ENCODE data around the gene TP73. TPM values are rescaled to one million over a fixed set of nuclear protein-coding genes. Genes with fewer than 3 reads are reported as not detected.

TP73 gene
- total RNA-seq, 4 donors from 2014 or later: 4.9 to 8.8 (median 7.0) TPM

- Histone ChIP-seq H3K4me3 (no peak overlapping the region), H3K4me1 (no peaks in the 10 kb centered on the region), H3K27ac (no peak overlapping the region), H3K9me3 (no peaks in the 10 kb centered on the region), H3K36me3 (peaks cover 0 to 17% (median 0%) of the 10 kb centered on the region in 3 donors), H3K27me3 (peaks cover 0 to 63% (median 0%) of the 10 kb centered on the region in 4 donors)
- intact Hi-C loops (cut with DNase I): no loop called here
- TF ChIP-seq, protein P1, sequence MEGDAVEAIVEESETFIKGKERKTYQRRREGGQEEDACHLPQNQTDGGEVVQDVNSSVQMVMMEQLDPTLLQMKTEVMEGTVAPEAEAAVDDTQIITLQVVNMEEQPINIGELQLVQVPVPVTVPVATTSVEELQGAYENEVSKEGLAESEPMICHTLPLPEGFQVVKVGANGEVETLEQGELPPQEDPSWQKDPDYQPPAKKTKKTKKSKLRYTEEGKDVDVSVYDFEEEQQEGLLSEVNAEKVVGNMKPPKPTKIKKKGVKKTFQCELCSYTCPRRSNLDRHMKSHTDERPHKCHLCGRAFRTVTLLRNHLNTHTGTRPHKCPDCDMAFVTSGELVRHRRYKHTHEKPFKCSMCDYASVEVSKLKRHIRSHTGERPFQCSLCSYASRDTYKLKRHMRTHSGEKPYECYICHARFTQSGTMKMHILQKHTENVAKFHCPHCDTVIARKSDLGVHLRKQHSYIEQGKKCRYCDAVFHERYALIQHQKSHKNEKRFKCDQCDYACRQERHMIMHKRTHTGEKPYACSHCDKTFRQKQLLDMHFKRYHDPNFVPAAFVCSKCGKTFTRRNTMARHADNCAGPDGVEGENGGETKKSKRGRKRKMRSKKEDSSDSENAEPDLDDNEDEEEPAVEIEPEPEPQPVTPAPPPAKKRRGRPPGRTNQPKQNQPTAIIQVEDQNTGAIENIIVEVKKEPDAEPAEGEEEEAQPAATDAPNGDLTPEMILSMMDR (IDR thresholded peaks at IDR 0.05): no peak
- TF ChIP-seq POLR2A (IDR thresholded peaks at IDR 0.05): no peak
- WGBS, 2 donors: 80% methylated on average over 1 of the region's 25 CpGs
- DNase-seq: no peak
Observed at GRCh38 chr1:3730543-3731247, 78.4 kb downstream of the TP73 start.

DNA sequence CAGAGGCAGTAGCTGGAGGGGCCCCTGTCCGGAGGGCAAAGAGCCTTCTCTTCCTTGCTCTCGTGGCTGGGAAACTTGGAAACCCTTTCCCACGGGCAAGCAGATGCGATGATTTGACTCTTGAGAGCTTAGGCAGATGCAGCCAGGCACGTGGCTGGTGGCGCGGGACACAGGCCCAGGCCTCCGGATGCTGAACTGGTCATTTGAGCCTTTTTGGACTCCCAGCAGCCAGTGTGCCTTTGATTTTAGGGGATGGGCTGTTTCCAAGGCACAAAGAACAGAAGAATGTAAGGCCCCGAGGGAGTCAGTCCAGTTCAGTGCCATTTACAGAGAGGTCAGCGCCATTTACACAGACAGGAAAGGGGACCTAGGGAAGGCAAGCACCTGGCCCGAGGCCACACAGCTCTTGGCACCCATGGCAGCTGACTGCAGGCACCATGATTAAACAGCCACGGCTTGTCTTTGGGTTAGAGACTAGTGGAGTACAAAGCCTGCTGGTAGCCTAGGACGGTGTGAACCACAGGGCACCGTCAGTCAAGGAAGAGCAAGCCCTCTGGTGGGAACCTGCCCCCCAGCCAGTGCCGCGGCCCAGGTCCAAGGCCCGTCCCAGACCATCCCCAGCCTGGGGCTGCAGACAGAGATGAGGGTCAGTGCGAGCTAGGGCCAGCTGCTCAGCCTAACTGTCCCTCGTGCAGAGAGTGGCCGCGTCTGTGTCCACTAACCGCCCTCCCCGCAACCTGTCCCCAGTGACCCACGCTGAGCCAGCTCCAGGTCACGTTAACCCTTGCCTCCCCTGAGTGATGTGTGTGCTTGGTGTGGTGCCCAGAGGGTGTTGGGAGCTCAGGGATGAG lies 79.5 kb downstream of the TP73 start:
- no peak overlapping the region for H3K4me3 ChIP-seq
- H3K9me3 ChIP-seq: no peaks in the 10 kb centered on the region
- intact Hi-C loops (cut with DNase I): no loop called here
- no peak overlapping the region for H3K27ac ChIP-seq
- no peaks in the 10 kb centered on the region for H3K4me1 ChIP-seq
- TF ChIP-seq, protein P1 (IDR thresholded peaks at IDR 0.05): no peak
- no peak for TF ChIP-seq POLR2A (IDR thresholded peaks at IDR 0.05)
- H3K36me3 ChIP-seq: peaks cover 0 to 28% (median 0%) of the 10 kb centered on the region in 3 donors
- no peak for DNase-seq
- peaks cover 0 to 62% (median 0%) of the 10 kb centered on the region in 4 donors for H3K27me3 ChIP-seq
- 54 to 68% methylated on average over 8 to 20 of the region's 25 CpGs for WGBS, 2 donors

- TF ChIP-seq, protein P1 (IDR thresholded peaks at IDR 0.05): no peak
- TF ChIP-seq POLR2A (IDR thresholded peaks at IDR 0.05): no peak
- intact Hi-C loops (cut with DNase I): no loop called here
- no peak for DNase-seq
- H3K4me1 ChIP-seq: no peaks in the 10 kb centered on the region
- H3K27me3 ChIP-seq: peaks cover 0 to 55% (median 0%) of the 10 kb centered on the region in 4 donors
- no peak overlapping the region for H3K4me3 ChIP-seq
- peaks cover 0 to 35% (median 0%) of the 10 kb centered on the region in 3 donors for H3K36me3 ChIP-seq
- H3K9me3 ChIP-seq: no peaks in the 10 kb centered on the region
- H3K27ac ChIP-seq: no peak overlapping the region
- 53 to 60% methylated on average over 1 to 2 of the region's 37 CpGs for WGBS, 2 donors
Observed at GRCh38 chr1:3732434-3733093, 80.2 kb downstream of the TP73 start.

- H3K27ac ChIP-seq: no peak overlapping the region
- intact Hi-C loops (cut with DNase I): no loop called here
- TF ChIP-seq, protein P1 (IDR thresholded peaks at IDR 0.05): no peak
- TF ChIP-seq POLR2A (IDR thresholded peaks at IDR 0.05): no peak
- DNase-seq: no peak
- H3K27me3 ChIP-seq: peaks cover 0 to 48% (median 0%) of the 10 kb centered on the region in 4 donors
- 70 to 89% methylated on average over 7 to 10 of the region's 29 CpGs for WGBS, 2 donors
- no peak overlapping the region for H3K4me3 ChIP-seq
- no peaks in the 10 kb centered on the region for H3K9me3 ChIP-seq
- no peaks in the 10 kb centered on the region for H3K4me1 ChIP-seq
- H3K36me3 ChIP-seq: peaks cover 0 to 43% (median 3%) of the 10 kb centered on the region in 3 donors
Observed at GRCh38 chr1:3733094-3733882, 81.0 kb downstream of the TP73 start.
